Body of pancreas (tissue), 4 donors: ENCODE measurements around the gene ANKRD33.

Experiments
- CTCF ChIP-seq, 7 experiments: fragments of 450-650 bp in 4 of 7; fragments of 200-600 bp in 3 of 7; sonication (generic) in 3 of 7; IDR thresholded peaks; one replicate each; pipeline ENCODE4 v1.5.1; 2016 to 2019; ENCODE audit warnings: antibody characterized with exemption in 7 of 7
- POLR2A ChIP-seq, 3 donors: fragments of 450-650 bp; IDR thresholded peaks; one replicate each; pipeline ENCODE4 v1.6.1; 2016; ENCODE audit warnings: antibody characterized with exemption in 3 of 3, mild to moderate bottlenecking in 2 of 3

DNA sequence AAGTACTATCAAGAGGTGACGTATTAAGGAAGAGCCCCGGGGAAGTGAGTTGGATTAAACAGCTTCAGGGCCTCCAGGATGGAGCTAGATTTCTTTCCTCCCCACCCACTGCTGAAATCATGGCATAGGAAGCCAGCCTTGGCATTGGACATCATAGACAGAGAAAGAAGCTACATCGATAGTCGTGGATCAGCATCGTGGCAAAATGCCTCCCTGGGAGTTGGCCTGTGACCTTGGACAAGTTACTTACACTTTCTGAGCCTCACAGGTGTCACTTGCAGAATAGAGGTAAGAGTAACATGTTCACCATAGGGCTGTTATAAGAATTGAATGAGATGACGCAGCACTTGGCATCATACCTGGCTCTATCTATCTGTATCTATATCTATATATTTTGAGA lies 5.9 kb downstream of the ANKRD33 start:
- no peak for TF ChIP-seq CTCF (IDR thresholded peaks at IDR 0.05)
- no peak for TF ChIP-seq POLR2A (IDR thresholded peaks at IDR 0.05)
